Smooth muscle cell (in vitro differentiated cells): ENCODE results near the gene PRSS36. TPM values are rescaled to one million over a fixed set of nuclear protein-coding genes. Genes with fewer than 3 reads are reported as not detected.

Experiments used
- DNase-seq: peaks from one replicate; lab custom pipeline; 2025; ENCODE audit not compliant: unreplicated experiment; lab: John Stamatoyannopoulos, UW
- H2AFZ ChIP-seq: fragments of 200-600 bp; sonication (generic); 2 replicates; pipeline ENCODE4 v1.6.0; 2016; ENCODE audit warnings: antibody characterized with exemption, low read depth, mild to moderate bottlenecking
- H3F3A ChIP-seq: fragments of 200-600 bp; sonication (generic); 2 replicates; pipeline ENCODE4 v1.6.0; 2017; ENCODE audit warnings: antibody characterized with exemption, low read depth
- H3K27ac ChIP-seq: fragments of 200-600 bp; sonication (generic); 2 replicates; pipeline ENCODE4 v1.5.1; 2016; ENCODE audit warnings: low read depth, mild to moderate bottlenecking
- H3K27me3 ChIP-seq: fragments of 200-600 bp; sonication (generic); 2 replicates; pipeline ENCODE4 v1.6.1; 2016; ENCODE audit warnings: low read depth, mild to moderate bottlenecking
- H3K36me3 ChIP-seq: fragments of 200-600 bp; sonication (generic); 2 replicates; pipeline ENCODE4 v1.5.1; 2016; ENCODE audit warnings: low read depth
- H3K4me1 ChIP-seq: fragments of 200-600 bp; sonication (generic); 2 replicates; pipeline ENCODE4 v1.5.1; 2016; ENCODE audit warnings: low read depth
- H3K4me2 ChIP-seq: fragments of 200-600 bp; sonication (generic); 2 replicates; pipeline ENCODE4 v1.6.0; 2016; ENCODE audit warnings: mild to moderate bottlenecking
- H3K4me3 ChIP-seq: fragments of 200-600 bp; sonication (generic); 2 replicates; pipeline ENCODE4 v1.5.1; 2016; ENCODE audit warnings: mild to moderate bottlenecking
- H3K79me2 ChIP-seq: fragments of 200-600 bp; sonication (generic); 2 replicates; pipeline ENCODE4 v1.6.0; 2016; ENCODE audit warnings: low read depth, mild to moderate bottlenecking
- H3K9ac ChIP-seq: fragments of 200-600 bp; sonication (generic); 2 replicates; pipeline ENCODE4 v1.6.0; 2016; ENCODE audit warnings: low read depth
- H3K9me3 ChIP-seq: fragments of 200-600 bp; sonication (generic); replicated peaks from 2 replicates; pipeline ENCODE4 v1.5.1; 2016; ENCODE audit warnings: low read depth
- H4K20me1 ChIP-seq: fragments of 200-600 bp; sonication (generic); 2 replicates; pipeline ENCODE4 v1.6.0; 2016; ENCODE audit warnings: low read depth
- WGBS: methylation state at CpG from one replicate; pipeline ENCODE4 v1.1.7; 2016; ENCODE audit warnings: low lambda C conversion rate; 5-methylcytosine and 5-hydroxymethylcytosine counted together
- polyA plus RNA-seq: library from polyadenylated mRNA; unstranded; fragments of >200 nt; fragmentation: Nextera tagmentation; extraction: Ambion mirVana; gene quantifications from 2 replicates; pipeline ENCODE4 v1.2.1, GENCODE V29; 2016
- total RNA-seq: library from RNA; depleted of rRNA; stranded (reverse); fragments of >200 nt; gene quantifications from 2 replicates; pipeline ENCODE4 v1.2.3, GENCODE V29; 2014
- TF ChIP-seq, protein P1 (sequence below): fragments of 200-600 bp; sonication (generic); IDR thresholded peaks from 2 replicates; pipeline ENCODE4 v1.5.1; 2017; ENCODE audit warnings: borderline replicate concordance, mild to moderate bottlenecking, antibody characterized with exemption; ENCODE audit not compliant: insufficient read depth, poor library complexity, severe bottlenecking

PRSS36 gene
- total and polyA plus RNA-seq, 2 experiments from 2014 or later: 0.31 to 1.6 TPM

DNA sequence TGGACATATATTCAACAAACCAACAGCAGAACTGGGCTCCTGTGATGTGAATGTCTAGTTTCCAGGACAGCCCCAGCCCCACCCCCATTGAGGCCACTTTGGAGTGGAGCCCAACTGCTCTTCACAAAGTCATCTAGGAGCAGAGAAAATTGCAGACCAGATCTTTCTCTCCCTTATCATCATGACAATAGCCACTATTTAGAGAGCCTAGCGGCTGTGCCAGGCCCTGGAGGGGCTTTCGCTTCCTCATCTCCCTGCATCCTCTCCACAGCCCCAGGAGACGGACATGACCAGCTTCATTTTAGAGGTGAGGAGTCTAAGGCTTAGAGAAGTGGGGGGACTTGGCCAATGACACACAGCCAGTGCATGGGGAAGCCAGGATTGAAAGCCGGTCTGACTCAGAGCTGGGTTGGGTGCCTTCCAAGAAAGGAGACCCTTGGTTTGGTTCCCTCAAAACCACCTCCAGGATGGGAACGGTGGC is 15.7 kb downstream of the PRSS36 start:
- peak overlapping the region; percentile 49 for H3K4me3 ChIP-seq
- H3K27me3 ChIP-seq: no peaks in the 10 kb centered on the region
- 34% methylated on average over 5 of the region's 5 CpGs for WGBS
- no peak overlapping the region for H2AFZ ChIP-seq
- DNase-seq: no peak
- peaks cover 11% of the 10 kb centered on the region for H3K4me1 ChIP-seq
- peak overlapping the region; percentile 80 for H3K4me2 ChIP-seq
- no peaks in the 10 kb centered on the region for H3K9me3 ChIP-seq
- no peak overlapping the region for H3K9ac ChIP-seq
- no peaks in the 10 kb centered on the region for H3K36me3 ChIP-seq
- TF ChIP-seq, protein P1, sequence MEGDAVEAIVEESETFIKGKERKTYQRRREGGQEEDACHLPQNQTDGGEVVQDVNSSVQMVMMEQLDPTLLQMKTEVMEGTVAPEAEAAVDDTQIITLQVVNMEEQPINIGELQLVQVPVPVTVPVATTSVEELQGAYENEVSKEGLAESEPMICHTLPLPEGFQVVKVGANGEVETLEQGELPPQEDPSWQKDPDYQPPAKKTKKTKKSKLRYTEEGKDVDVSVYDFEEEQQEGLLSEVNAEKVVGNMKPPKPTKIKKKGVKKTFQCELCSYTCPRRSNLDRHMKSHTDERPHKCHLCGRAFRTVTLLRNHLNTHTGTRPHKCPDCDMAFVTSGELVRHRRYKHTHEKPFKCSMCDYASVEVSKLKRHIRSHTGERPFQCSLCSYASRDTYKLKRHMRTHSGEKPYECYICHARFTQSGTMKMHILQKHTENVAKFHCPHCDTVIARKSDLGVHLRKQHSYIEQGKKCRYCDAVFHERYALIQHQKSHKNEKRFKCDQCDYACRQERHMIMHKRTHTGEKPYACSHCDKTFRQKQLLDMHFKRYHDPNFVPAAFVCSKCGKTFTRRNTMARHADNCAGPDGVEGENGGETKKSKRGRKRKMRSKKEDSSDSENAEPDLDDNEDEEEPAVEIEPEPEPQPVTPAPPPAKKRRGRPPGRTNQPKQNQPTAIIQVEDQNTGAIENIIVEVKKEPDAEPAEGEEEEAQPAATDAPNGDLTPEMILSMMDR: no peak
- H4K20me1 ChIP-seq: peaks cover 5% of the 10 kb centered on the region
- no peaks in the 10 kb centered on the region for H3F3A ChIP-seq
- no peak overlapping the region for H3K27ac ChIP-seq
- H3K79me2 ChIP-seq: no peaks in the 10 kb centered on the region

DNA sequence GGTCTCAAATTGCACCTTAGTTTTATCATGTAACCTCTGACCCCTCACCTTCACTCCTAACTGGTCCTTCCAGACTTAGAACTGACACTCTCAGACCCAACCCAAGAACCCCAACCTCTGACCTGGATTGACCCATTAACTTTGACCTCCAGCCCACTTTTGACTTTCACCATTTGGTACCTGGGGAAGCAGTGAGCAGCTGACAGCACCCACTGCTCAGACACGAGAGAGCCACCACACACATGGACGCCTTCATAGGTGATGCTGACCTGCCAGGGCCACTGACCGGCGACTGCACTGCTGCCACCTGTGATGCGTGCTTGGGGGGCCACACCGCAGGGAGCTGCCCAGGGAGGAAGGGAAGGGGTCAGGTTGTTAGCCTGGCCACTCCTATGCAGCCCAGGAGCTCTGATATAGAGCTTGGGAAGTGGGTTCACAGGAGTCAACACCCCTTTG is 16.8 kb downstream of the PRSS36 start:
- no peak overlapping the region for H3K4me2 ChIP-seq
- no peaks in the 10 kb centered on the region for H3K79me2 ChIP-seq
- no peak for DNase-seq
- H3K27ac ChIP-seq: no peak overlapping the region
- no peaks in the 10 kb centered on the region for H3F3A ChIP-seq
- no peaks in the 10 kb centered on the region for H3K36me3 ChIP-seq
- 94% methylated on average over 6 of the region's 6 CpGs for WGBS
- TF ChIP-seq, protein P1: no peak
- H2AFZ ChIP-seq: no peak overlapping the region
- H3K9me3 ChIP-seq: no peaks in the 10 kb centered on the region
- no peak overlapping the region for H3K4me3 ChIP-seq
- no peaks in the 10 kb centered on the region for H3K27me3 ChIP-seq
- no peak overlapping the region for H3K9ac ChIP-seq
- H4K20me1 ChIP-seq: peaks cover 5% of the 10 kb centered on the region
- peaks cover 8% of the 10 kb centered on the region for H3K4me1 ChIP-seq

DNA sequence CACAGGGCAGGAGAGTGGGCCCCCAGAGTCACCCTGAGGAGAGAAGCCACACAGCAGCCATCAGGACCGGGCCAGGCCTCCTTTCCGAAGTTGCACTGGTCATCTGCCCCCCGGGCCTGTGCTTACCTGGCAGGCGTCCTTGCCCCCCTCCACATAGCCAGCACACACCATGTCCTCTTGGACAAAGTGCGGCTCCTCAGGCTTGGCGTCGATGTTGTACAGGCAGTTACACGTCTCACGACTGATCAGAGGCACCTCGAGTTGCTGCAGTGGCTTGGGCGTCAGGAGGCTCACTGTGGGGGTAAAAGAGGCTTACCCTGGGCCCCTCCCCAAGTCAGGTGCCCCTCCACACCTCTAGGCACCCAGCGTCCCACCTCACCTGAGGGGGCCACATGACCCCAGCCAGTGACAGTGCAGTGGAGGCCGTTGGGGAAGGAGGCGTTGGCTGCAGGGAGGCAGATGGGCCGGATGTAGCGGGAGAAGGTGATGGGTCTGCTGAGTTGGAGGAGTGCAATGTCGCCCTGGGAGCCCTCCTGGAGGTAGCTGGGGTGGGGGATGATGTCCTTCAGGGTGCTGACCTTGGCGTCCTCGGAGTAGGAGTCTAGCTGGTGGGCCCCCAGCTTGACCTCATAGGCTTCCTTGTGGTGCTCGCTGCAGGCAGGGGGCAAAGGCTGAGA is 17.4 kb downstream of the PRSS36 start:
- H3K9me3 ChIP-seq: no peaks in the 10 kb centered on the region
- H3K27ac ChIP-seq: no peak overlapping the region
- no peaks in the 10 kb centered on the region for H3K27me3 ChIP-seq
- no peaks in the 10 kb centered on the region for H3K36me3 ChIP-seq
- DNase-seq: no peak
- H4K20me1 ChIP-seq: peaks cover 5% of the 10 kb centered on the region
- H3K4me3 ChIP-seq: no peak overlapping the region
- TF ChIP-seq, protein P1: no peak
- H3K4me2 ChIP-seq: no peak overlapping the region
- peaks cover 8% of the 10 kb centered on the region for H3K4me1 ChIP-seq
- H3K79me2 ChIP-seq: no peaks in the 10 kb centered on the region
- no peak overlapping the region for H2AFZ ChIP-seq
- no peaks in the 10 kb centered on the region for H3F3A ChIP-seq
- H3K9ac ChIP-seq: no peak overlapping the region
- 94% methylated on average over 20 of the region's 20 CpGs for WGBS

DNA sequence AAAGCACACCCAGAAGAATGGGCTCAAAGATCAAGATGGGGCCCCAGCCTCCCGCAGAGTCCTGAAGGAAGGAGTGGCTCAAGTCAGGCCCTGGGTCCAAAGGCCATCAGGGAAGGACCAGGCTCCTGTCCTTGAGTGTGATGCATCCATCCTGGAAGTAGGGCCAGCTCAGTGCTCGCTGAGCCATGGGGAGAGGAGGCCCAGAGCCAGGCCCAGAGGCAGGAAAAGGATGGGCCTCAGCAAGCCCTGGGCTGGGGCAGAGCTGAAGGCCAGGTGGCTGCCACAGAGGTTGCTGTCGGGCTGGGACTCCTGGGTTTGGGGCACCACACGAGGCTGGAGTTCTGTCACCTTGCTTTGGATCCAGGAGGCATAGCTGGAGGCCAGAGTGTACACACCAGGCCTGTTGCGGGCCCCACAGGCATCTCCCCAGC is 18.0 kb downstream of the PRSS36 start:
- Histone ChIP-seq H3K4me2 (no peak overlapping the region), H3K27me3 (no peaks in the 10 kb centered on the region), H4K20me1 (peaks cover 5% of the 10 kb centered on the region), H3K4me1 (peaks cover 8% of the 10 kb centered on the region), H3K9me3 (no peaks in the 10 kb centered on the region), H3K4me3 (no peak overlapping the region), H3K79me2 (no peaks in the 10 kb centered on the region), H3K27ac (peak overlapping the region; percentile 39), H3F3A (no peaks in the 10 kb centered on the region), H3K9ac (no peak overlapping the region), H2AFZ (no peak overlapping the region), H3K36me3 (no peaks in the 10 kb centered on the region)
- 94% methylated on average over 4 of the region's 5 CpGs for WGBS
- no peak for DNase-seq
- TF ChIP-seq, protein P1: no peak
